Right cardiac atrium (tissue), 5 donors: Measurements from ENCODE around the gene RAB29. TPM values are rescaled to one million over a fixed set of nuclear protein-coding genes. Genes with fewer than 3 reads are reported as not detected.

Experiments
- ATAC-seq, 2 donors: fragments of 200-7000 bp; cut with Tn5 transposase; one replicate each; pipeline versions ENCODE4 v1.8.0 to v1.9.1; 2020; ENCODE audit warnings: moderate library complexity in 2 of 2, mild to moderate bottlenecking in 1 of 2
- DNase-seq, 3 donors: peaks; one replicate each; pipeline ENCODE4 v3.0.0-alpha.2; 2020
- H3K27ac ChIP-seq: one replicate; pipeline ENCODE4 v1.5.1; 2013; ENCODE audit warnings: mild to moderate bottlenecking, low read length, control low read depth, moderate library complexity
- H3K27me3 ChIP-seq: one replicate; pipeline ENCODE4 v1.6.1; 2013; ENCODE audit not compliant: control insufficient read depth, insufficient read depth
- H3K4me1 ChIP-seq: one replicate; pipeline ENCODE4 v1.6.1; 2013; ENCODE audit warnings: low read length; ENCODE audit not compliant: control insufficient read depth, insufficient read depth
- H3K4me3 ChIP-seq: one replicate; pipeline ENCODE4 v1.5.1; 2013; ENCODE audit warnings: low read length, control low read depth
- H3K9me3 ChIP-seq: one replicate; pipeline ENCODE4 v1.6.1; 2013; ENCODE audit warnings: low read length; ENCODE audit not compliant: control insufficient read depth
- WGBS: extraction: QIAGEN DNeasy Blood & Tissue Kit; methylation state at CpG from one replicate; pipeline ENCODE4 v1.1.7; 2013; 5-methylcytosine and 5-hydroxymethylcytosine counted together
- intact Hi-C, 4 donors: fragments of 100-400 bp; cut with DNase I; formaldehyde crosslinking; loops; one replicate each; pipeline versions ENCODE4 v1.11.0 to v1.14.0; 2022 to 2023
- polyA plus RNA-seq: library from polyadenylated mRNA; stranded (reverse); fragments of 200-250 nt; gene quantifications from one replicate; pipeline ENCODE4 v1.2.3, GENCODE V29; 2013
- total RNA-seq, 4 donors: library from RNA; stranded (reverse); fragmentation: NEBNext Ultra II Directional; extraction: Animal tissue kit (Norgen Biotek cat#: 25700); gene quantifications; one replicate each; pipeline ENCODE4 v1.2.1, GENCODE V29; 2021
- donor health status: healthy with polysubstance abuse.
- donor health status: DM: no; HTN: yes; CAD: no.
- donor health status: DM: no; HTN: no; CAD: no.
- donor health status: DM: no; HTN: yes; CAD: no; lungs with severe emphysema.
- donor health status: DM: yes; HTN: yes; CAD: no.

Gene RAB29
- total and polyA plus RNA-seq, 5 donors, result 10.6 to 24.8 (median 20.0) TPM

DNA sequence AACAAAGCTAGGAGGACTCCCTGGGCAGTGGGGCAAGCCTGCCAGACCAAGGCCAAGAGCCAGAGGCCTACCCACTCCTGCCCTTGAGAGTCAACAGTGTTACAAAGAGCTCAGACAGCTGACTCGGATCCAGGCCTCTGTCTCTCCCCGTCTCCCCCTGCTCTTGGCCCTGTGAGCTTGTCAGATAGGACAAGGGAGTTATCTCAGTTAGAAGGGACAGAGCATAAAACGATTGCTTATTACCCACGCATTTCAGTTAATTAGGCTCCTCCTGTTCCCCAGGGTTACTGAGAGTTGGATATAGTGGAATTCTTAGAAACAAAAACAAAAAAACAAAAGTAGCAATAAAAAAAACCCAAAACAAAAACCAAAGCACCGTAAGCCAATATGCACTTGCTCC, 36.4 kb upstream of the RAB29 start:
- 21% methylated on average over 5 of the region's 5 CpGs for WGBS
- H3K4me3 ChIP-seq, result peak overlapping the region; percentile 79
- no peaks in the 10 kb centered on the region for H3K27me3 ChIP-seq
- no peaks in the 10 kb centered on the region for H3K9me3 ChIP-seq
- DNase-seq (peak; percentile 64 to 79 (median 75)), ATAC-seq (peak; percentile 37 to 48)
- intact Hi-C loops, result loop anchor here in 3 of 4 donors (5.0 to 10.0 kb wide), 3 partner anchors 101 to 106 kb away; no protein-coding TSS in a partner anchor
- H3K4me1 ChIP-seq, result peaks cover 9% of the 10 kb centered on the region
- peak overlapping the region; percentile 63 for H3K27ac ChIP-seq

DNA sequence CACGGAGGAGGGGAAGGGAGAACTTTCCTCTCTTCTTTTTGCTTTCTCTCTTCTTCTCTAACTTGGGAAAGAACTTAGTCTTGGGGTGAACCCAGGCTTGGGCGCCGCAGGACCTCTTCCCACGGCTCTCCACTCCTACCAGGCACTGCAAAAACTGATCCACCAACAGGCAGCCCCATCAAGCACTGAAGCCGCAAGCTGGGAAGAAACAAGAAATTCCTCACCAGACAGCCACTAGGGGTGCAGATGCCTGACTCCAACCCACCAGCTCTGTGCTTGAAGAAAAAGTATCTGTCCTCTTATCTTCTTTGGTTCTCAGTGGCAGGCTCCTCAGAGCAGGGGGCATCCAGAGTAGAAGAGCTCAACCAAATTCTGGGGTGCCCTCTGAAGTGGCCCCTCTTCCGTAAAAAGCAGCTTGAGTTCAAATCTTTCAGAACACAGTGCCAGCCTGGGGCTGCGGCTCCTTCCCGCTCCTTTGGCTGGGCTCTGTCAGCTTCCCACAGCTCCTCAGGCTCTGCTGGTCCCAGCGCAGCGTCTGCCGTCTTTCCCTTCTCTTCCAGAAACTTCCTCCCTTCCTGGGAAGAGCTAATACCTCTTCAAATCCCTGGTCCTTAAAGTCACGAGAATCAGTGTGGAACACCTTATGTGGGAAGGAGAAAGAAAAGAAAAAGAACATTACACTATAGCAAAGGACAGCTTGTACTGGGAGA, 35.3 kb upstream of the RAB29 start:
- Histone ChIP-seq H3K27me3 (no peaks in the 10 kb centered on the region), H3K4me3 (peak overlapping the region; percentile 79), H3K9me3 (no peaks in the 10 kb centered on the region), H3K27ac (peak overlapping the region; percentile 44), H3K4me1 (peaks cover 16% of the 10 kb centered on the region)
- DNase-seq (no peak), ATAC-seq (no peak)
- intact Hi-C loops, result loop anchor here in 3 of 4 donors (5.0 to 10.0 kb wide), 3 partner anchors 102 to 107 kb away; no protein-coding TSS in a partner anchor
- WGBS, result 48% methylated on average over 12 of the region's 12 CpGs

DNA sequence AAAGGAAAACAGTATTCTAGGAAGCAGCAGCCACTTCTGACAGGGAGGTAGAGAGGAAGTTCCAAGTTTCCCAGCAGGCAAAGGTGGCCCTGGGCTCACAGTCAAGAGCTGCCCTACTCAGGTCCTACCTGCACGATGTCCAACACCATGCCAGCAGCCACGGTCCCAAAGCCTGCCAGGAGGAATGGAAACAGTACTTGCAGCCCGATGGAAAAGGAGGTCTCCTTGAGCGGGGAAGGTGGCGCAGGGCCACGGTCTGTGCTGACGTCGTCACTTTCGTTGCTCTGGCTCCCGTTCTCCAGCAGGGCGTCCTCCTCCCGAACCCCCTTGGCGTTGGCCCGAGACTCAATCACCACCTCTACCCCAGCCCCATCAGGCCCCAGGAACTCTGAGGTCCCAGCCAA, 34.7 kb upstream of the RAB29 start:
- WGBS, result 62% methylated on average over 14 of the region's 14 CpGs
- intact Hi-C loops, result loop anchor here in 3 of 4 donors (5.0 to 10.0 kb wide), 3 partner anchors 102 to 107 kb away; no protein-coding TSS in a partner anchor
- Histone ChIP-seq H3K4me1 (peaks cover 17% of the 10 kb centered on the region), H3K27ac (peak overlapping the region; percentile 44), H3K4me3 (peak overlapping the region; percentile 79), H3K9me3 (no peaks in the 10 kb centered on the region), H3K27me3 (no peaks in the 10 kb centered on the region)
- peak; percentile 66 to 75 (median 75) for DNase-seq
- peak in 1 of 2 donors; percentile 5 for ATAC-seq

DNA sequence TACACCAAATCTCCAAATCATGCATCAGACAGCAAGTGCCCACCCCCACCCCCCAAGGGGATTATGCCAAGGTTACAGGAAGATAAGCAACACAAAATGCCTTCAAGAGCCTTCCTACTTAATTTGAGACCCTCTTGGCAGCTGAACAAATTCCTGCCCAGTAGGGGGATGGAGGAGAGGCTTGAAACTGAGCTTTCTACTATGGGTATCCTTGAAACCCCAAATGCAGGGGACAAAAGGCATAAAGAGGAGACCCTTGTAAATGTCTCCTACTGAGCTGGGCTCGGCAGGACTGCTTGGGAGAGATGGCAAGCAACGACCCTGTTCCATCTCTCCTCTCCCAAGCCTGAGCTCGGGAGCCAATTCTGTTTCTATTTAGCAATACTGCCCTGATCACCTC, 34.2 kb upstream of the RAB29 start:
- no peak for ATAC-seq
- H3K4me1 ChIP-seq, result peaks cover 17% of the 10 kb centered on the region

DNA sequence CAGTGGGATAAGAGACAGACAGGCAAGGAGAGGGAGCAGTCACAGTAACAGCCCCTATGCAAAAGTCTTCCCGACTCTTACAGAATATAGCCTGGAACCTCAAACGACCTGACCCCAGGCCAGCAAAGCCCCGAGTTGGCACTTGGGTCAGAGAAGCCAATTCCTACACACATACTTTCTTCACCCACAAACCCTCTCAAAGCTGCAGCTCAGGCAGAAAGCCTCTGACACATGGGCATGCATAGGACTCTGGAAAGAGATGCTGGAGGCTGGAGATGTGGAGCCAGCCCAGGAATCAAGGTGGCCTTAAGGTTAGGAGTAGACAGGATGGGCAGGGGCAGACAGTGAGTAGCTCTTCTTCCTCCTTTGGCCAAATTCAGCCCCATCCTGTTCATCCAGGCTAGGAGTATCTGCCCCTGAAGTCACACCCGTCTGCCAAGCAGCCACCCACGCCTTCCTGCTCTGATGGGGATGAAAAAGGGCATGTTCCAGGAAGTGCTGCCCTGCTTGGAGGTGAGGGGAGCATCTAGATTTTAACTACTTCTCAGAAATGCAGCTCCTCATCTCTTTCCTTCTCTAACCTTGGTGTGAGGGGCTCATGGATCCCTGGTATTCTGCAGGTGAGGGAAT, 29.9 kb upstream of the RAB29 start:
- 55% methylated on average over 5 of the region's 5 CpGs for WGBS

More for the DNA sequence above, 34.2 kb upstream of the RAB29 start:
- Histone ChIP-seq H3K27ac (peak overlapping the region; percentile 44), H3K4me3 (peak overlapping the region; percentile 79), H3K27me3 (no peaks in the 10 kb centered on the region), H3K9me3 (no peaks in the 10 kb centered on the region)
- WGBS, result 41% methylated on average over 3 of the region's 3 CpGs
- intact Hi-C loops, result no loop called here
- DNase-seq, result no peak

DNA sequence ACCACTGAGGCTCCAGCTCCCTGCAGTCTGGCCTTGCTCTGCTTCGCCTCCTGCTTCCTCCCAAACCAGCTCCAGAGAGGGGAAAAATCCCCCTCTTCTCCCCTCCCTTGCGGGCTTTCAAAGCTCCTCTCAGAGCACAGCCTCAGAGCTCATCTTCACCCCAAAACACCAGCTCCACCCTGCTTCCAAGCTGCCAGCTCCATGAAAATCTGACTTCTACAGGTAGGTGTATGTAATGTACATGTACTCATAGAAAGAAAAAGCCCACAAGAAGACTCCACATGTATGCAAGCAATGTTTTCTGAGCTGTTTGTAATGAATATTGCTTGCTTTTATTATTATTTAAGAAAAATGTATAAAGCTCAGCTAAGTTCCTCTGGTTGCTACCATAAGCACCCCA, 29.3 kb upstream of the RAB29 start:
- Histone ChIP-seq H3K4me1 (peaks cover 23% of the 10 kb centered on the region), H3K9me3 (no peaks in the 10 kb centered on the region), H3K4me3 (peak overlapping the region; percentile 7), H3K27me3 (no peaks in the 10 kb centered on the region), H3K27ac (no peak overlapping the region)
- 72% methylated on average over 2 of the region's 2 CpGs for WGBS
- ATAC-seq, result no peak
- intact Hi-C loops, result no loop called here
- DNase-seq, result no peak

More for the DNA sequence above, 29.9 kb upstream of the RAB29 start:
- intact Hi-C loops, result no loop called here
- DNase-seq (no peak), ATAC-seq (no peak)
- no peaks in the 10 kb centered on the region for H3K27me3 ChIP-seq
- H3K9me3 ChIP-seq, result no peaks in the 10 kb centered on the region
- H3K4me1 ChIP-seq, result peaks cover 23% of the 10 kb centered on the region
- H3K4me3 ChIP-seq, result peak overlapping the region; percentile 7
- H3K27ac ChIP-seq, result no peak overlapping the region

DNA sequence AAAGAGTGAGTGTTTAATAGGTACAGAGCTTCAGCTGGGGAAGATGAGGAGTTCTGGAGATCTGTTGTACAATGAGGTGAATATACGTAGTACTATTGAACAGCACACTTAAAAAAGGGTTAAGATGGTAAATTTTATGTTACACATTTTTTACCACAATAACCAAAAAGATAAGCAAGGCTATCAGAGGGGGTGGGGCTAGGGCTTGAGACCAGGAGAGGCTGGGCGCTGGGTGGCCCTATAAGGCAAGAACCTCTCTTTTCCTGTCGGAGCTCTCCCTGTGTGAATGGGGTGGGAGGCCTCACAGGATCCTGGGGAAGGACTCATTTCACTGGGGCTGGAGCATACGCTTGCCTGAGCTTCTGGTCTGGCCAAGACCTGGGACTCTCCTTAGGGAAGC, 28.7 kb upstream of the RAB29 start:
- peak overlapping the region; percentile 28 for H3K27ac ChIP-seq
- H3K4me1 ChIP-seq, result peaks cover 23% of the 10 kb centered on the region
- no peak overlapping the region for H3K4me3 ChIP-seq
- DNase-seq (no peak), ATAC-seq (no peak)
- intact Hi-C loops, result no loop called here
- no peaks in the 10 kb centered on the region for H3K27me3 ChIP-seq
- H3K9me3 ChIP-seq, result no peaks in the 10 kb centered on the region
- WGBS, result 57% methylated on average over 4 of the region's 4 CpGs

DNA sequence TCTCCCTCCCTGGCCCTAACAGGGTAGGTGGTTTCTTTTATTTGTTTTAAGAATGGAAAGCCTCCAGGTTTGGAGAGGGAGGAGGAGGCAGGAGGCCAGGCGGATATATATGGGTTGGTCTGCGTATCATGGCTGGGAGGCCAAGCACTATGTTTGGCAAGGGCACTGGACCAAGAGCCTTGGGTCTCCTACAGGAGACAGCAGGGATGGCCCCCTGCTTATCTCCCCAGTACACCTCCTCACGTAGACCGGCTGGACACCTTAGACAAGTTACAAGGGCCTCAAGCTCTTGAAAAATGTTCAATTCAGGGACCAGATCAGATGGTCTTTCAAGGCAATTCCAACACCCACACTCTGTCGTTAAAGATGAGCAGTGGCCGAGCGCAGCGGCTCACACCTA, 26.8 kb upstream of the RAB29 start:
- ATAC-seq (no peak), DNase-seq (no peak)
- no peaks in the 10 kb centered on the region for H3K9me3 ChIP-seq
- peak overlapping the region; percentile 62 for H3K27ac ChIP-seq
- no peak overlapping the region for H3K4me3 ChIP-seq
- WGBS, result 78% methylated on average over 8 of the region's 8 CpGs
- H3K27me3 ChIP-seq, result no peaks in the 10 kb centered on the region
- peaks cover 14% of the 10 kb centered on the region for H3K4me1 ChIP-seq
- intact Hi-C loops, result no loop called here

DNA sequence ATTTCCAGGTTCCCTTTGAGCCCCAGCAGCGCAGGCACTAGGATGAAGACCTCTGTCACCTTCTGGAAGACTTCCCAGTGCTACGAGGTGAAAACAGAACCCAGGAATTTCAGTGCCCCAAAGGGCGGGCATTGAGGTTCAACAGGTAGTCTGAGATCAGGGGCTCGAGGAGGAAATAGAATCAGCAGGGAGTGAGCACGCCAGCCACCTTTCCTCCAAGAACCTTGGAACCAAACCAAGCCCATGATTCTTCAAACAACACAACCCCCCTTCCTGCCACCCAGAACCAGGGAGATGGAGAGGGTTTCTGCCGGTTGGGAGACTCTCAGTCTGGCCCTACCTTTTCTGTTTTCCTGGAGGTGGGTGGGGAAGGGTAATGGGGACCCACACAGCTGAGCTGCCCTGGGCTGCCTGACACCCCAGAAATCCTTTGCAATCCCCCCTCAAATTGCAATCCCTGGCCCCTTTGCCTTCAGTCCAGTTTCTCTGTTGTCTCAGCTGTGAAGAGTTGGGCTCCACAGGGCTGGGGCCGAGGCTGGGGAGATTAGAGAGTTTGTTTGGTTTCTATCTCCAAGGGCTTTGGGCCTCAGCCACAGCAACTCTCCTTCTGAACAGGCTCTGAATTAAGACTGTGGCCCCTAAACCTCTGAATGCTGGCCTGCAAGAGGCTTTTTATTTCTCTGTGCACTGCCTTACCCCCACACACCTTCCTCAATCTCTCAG, 25.9 kb upstream of the RAB29 start:
- peak overlapping the region; percentile 61 for H3K27ac ChIP-seq
- WGBS, result 57% methylated on average over 7 of the region's 7 CpGs
- peak; percentile 13 to 18 for ATAC-seq

DNA sequence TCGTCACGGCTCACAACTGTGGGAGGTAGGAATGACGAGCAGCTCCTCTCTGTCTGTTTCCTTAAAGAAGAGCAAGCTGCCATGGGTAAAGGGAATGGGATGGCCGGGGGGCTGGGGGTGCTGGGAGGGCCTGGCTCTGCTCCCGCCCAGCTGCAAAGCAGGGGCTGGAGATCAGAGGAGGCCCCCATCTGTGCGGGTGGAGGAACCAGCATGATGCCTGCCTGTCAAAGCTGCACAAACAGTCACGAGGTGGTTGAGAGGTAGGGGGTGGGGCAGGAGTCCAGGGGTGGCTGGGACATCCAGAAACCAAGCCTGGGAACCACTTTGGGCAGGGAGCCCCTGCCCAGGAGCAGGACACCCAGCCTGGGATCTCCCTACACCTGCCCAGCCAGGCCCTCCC, 25.1 kb upstream of the RAB29 start:
- intact Hi-C loops, result no loop called here
- WGBS, result 68% methylated on average over 7 of the region's 7 CpGs
- peaks cover 6% of the 10 kb centered on the region for H3K4me1 ChIP-seq

More for the DNA sequence above, 25.9 kb upstream of the RAB29 start:
- Histone ChIP-seq H3K4me3 (no peak overlapping the region), H3K9me3 (no peaks in the 10 kb centered on the region), H3K27me3 (no peaks in the 10 kb centered on the region), H3K4me1 (peaks cover 11% of the 10 kb centered on the region)
- intact Hi-C loops, result no loop called here
- no peak for DNase-seq

DNA sequence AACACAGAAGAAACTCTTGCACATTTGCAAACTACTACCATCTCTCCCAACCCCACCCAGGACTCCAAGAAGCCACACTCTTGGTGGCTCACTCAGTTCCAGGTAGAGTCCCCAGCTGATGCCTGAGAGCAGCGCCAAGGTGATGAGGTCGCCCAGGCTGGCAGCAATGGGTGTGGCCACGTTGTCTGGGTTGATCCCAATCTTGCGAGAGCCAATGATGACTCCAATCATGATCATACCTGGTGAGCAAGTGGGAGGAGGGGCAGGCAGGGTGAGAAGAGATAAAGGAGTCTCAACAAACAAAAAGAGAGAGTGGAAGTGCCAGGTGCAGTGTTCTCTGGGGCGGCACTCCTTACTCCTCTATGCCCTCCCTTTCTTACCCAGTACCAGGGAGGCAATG, 23.3 kb upstream of the RAB29 start:
- H3K4me1 ChIP-seq, result peaks cover 2% of the 10 kb centered on the region
- no peak overlapping the region for H3K27ac ChIP-seq
- ATAC-seq, result no peak
- DNase-seq, result no peak
- H3K9me3 ChIP-seq, result no peaks in the 10 kb centered on the region
- intact Hi-C loops, result loop anchor here in 2 of 4 donors (10.0 kb wide), 2 partner anchors 116 to 176 kb away; no protein-coding TSS in a partner anchor
- WGBS, result 86% methylated on average over 5 of the region's 5 CpGs
- H3K4me3 ChIP-seq, result no peak overlapping the region
- H3K27me3 ChIP-seq, result no peaks in the 10 kb centered on the region

More for the DNA sequence above, 25.1 kb upstream of the RAB29 start:
- ATAC-seq, result peak in 1 of 2 donors; percentile 20
- H3K9me3 ChIP-seq, result no peaks in the 10 kb centered on the region
- H3K27me3 ChIP-seq, result no peaks in the 10 kb centered on the region
- H3K27ac ChIP-seq, result peak overlapping the region; percentile 61
- peak in 1 of 3 donors; percentile 63 for DNase-seq
- no peak overlapping the region for H3K4me3 ChIP-seq
